Stimulated activated CD8-positive, alpha-beta memory T cell treated with anti-CD3 and anti-CD28 coated beads, Interleukin-15, amount 100 ng/mL, for 24 hours (primary cell): ENCODE results near the gene MICU1.

Experiments used
- DNase-seq: peaks from one replicate; pipeline ENCODE4 v3.0.0-alpha.2; 2020; ENCODE audit warnings: low read depth

The MICU1 gene

DNA sequence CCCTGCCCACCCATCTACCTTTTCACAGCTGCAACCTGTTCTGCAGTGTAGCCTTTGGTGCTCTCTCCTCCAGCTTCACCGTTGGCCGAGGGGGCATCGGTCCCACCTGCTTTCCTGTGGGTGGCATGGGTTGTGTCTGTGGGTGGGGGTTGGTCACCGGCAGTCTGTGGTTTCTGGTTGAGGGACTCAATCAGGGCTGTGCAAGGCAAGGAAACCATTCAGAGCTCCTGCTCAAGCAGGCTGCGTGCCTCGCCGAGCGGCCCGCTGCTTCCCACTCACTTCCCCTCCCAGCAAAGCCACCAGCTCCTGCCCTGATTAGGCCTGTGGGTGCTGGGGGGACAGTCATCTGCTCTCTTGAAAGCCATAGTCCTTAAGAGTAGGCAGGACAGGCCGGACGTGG lies 280.9 kb downstream of the MICU1 start:
- no peak for DNase-seq

- no peak for DNase-seq
Observed at GRCh38 chr10:72342911-72343310, 283.0 kb downstream of the MICU1 start.

GRCh38 chr10:72340510-72341261 lies 285.2 kb downstream of the MICU1 start:
- DNase-seq, result peak; percentile 61

DNA sequence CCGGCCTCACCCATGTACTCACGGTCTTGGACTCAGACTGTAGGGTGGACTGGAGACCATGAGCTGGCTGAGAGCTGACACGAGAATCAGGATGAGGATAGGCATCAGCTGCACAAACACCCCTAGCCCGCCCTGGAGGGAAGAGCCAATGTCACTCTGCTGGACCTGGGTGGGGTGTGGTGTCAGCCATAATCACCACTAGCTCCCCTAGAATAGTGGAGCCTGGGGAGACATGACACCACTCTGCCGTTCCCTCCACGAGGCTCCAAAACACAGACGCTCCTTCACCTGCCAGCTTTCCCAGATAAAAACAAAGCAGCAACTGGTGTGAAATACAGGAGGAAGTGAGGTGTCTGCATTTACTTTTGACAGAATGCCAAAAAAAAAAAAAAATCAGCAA lies 287.7 kb downstream of the MICU1 start:
- DNase-seq, result no peak

DNA sequence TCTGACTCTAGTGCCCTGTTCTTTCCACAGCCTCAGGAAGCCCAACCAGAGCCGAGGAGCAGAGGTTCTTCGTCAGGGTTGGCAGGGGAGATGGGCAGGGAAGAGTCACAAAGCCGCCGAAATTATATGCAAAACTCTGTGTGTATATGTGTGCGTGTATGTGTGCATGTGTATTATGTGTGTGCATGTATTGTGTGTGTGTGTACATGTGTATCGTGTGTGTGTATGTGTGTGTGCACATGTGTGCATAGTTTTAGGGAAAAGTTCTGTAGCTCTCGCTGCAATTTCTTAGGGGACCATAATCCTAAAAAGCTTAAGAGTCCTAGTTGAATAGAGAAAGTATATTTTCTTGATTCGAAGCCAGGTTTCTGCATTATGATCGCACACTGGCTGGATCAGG lies 288.2 kb downstream of the MICU1 start:
- no peak for DNase-seq

DNA sequence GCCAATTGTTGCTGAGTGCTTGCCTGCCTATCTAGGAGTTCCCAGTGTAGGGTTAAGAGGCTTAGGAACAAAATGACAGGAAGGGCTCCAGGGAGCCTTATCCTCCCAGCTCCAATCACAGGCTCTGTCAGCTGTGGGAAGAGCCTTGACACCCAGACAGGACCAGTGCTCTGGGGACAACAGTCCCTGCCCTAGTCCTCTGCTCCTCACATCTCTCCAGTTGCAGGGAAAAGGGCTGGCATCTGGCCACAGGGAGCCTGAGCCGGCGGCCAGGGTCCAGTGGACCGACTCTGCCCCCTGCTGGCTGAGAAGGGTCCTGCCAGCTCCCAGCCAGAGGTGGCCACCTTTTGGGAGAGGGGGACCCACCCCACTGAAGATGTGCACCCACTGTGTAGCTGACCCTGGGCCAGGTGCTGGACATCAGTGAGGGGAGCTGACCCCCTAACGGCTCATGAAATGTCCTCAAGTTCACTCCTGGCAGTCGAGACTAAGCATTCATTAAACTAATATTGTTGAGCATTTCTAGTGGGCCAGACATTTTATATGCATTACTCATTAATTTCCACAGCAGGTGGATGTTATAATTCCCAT lies 288.7 kb downstream of the MICU1 start:
- no peak for DNase-seq

- no peak for DNase-seq
Observed at GRCh38 chr10:72336259-72337038, 289.4 kb downstream of the MICU1 start.

- DNase-seq, result no peak
Observed at GRCh38 chr10:72335394-72336258, 290.3 kb downstream of the MICU1 start.

GRCh38 chr10:72334825-72335393 lies 291.0 kb downstream of the MICU1 start:
- no peak for DNase-seq

GRCh38 chr10:72334196-72334824 lies 291.6 kb downstream of the MICU1 start:
- DNase-seq, result no peak

DNA sequence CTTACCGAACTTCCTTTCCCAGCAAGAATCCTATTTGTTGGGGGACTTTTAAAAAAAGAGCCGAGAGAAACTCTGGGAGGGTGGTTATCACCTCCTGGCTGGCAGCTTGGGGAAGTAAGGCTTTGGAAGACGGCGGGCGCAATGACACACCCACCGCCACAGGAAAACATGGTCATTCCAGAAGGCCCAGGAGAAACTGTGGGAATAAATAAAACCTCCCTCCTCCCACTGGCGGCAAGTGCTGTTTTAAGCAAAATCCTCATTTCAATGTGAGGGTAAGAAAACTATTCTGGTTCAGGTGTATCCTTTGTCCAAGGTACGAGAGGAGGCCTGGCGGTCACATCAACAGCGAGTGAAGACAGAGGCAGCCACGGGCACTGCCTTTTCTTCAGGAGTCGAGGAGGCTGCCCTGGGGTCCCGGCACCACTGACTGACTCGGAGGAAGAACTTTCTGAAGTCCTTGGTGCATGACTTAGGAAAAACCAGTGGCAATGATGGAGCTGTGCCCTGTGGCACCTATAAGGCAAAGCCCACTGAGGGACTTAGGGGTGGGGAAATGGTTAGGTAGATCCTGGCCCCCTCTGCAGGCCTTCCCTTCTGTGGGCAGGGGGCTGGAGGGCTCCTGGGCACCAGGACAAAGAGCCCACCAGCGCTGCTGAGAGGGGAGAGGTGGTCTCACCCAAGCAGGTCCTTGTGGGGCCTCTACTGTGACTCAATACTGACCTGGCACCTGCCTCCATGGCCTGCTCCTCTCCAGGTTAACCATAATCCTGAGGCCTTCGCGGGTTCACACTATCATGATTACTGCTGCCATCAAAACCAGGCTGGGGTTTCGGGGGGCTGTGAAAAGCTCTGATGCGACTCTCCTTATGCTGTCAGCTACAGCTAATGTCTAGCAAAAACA lies 292.5 kb downstream of the MICU1 start:
- no peak for DNase-seq

- DNase-seq, result no peak
Observed at GRCh38 chr10:72332423-72333111, 293.3 kb downstream of the MICU1 start.

DNA sequence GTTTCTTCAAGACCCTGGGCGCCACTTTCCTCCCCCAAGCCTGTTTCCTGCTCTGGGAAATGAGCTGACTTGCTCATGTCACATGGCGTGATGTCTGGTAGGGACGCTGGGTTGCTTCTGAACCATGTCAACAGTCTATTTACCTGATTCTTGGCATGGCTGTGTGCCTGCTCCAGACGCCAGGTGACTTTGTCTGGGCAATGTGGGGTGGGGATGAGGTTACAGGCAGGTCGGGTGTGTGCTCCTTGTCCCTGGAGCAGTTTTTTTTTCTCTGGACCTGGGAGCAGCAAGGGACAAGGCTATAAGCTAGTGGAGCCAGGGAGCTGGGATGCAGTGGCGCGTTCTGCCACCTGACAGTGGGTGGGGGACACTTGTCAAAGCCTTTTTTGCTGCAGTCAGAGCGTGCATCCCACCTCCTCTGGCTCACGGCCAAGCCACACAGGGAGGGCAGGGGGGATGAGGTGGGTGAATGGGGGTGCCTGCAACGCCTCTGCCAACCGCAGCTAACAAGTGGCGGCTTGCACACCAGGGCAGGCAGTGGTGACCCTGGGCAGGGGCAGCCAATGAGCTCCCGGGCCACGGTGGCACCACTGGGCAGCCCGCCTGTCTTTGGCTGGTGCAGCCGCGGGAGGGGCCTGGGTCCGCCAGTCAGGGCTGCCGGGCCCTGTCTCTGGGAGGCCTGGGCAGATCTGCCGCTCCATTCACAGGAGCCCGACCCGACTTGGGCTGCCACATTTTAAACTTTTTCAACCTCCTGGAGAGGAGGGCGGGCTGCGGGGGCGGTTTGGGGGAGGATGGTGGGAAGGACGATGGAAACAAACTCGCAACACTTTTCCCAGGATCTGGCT lies 294.1 kb downstream of the MICU1 start:
- DNase-seq, result peak; percentile 65

DNA sequence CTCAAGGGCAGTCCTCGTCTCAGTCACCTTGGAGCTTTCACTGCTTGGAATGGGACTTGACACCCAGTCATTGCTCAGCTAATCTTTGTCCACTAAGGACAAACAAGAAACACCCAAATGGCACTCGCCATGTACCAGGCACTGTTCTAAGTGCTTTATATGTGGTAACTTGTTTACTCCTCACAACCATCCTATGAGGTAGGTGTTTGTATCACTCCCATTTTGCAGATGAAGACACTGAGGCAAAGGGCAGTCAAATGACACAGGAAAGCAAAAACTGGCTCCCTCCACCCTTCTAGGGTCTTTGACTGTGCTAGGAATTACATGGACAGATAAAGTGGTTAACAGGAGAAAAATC lies 295.8 kb downstream of the MICU1 start:
- no peak for DNase-seq

- no peak for DNase-seq
Observed at GRCh38 chr10:72329290-72330068, 296.4 kb downstream of the MICU1 start.

GRCh38 chr10:72328829-72329204 lies 297.1 kb downstream of the MICU1 start:
- DNase-seq, result no peak

- DNase-seq, result no peak
Observed at GRCh38 chr10:72328045-72328828, 297.6 kb downstream of the MICU1 start.
